CD4-positive, alpha-beta T cell treated with Interleukin-15 for 4 hours (primary cell): ENCODE measurements around the gene PNCK.
"Not testable (repeated sequence)": the region's sequence is repeated elsewhere in the genome, so short reads cannot be mapped to it uniquely, and the experiment has no call there.

Source experiments
- DNase-seq: peaks from one replicate; pipeline ENCODE4 v3.0.0-alpha.2; 2020; ENCODE audit warnings: low spot score

PNCK gene

DNA sequence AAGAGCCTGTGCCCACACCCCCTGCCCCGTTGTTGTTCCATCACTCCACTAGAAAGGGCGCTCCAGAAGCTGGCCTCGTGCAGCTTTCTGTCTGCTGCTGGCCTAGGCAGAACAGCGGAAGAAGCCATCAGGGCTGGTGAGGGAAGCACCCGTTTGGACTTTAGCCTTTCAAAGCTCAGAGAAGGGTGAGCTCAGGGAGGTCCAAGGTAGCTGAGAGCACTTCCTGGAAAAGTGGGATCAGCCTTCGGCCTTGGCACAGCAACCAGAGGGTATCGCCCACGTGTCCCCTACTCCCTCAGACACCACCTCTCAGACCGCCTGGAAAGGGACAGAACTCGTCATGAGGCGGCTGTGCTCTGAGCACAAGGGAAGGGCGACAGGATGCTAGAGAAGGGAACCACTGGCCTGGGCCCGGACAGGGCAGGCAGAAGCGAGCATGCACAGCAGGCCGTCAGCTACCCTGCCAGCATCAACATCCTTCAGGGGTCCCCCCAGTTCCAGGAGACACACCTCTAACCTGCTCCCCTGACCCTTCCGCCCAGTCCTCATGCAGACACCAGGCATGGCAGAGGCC is 25.7 kb upstream of the PNCK start:
- not testable (repeated sequence) for DNase-seq

DNA sequence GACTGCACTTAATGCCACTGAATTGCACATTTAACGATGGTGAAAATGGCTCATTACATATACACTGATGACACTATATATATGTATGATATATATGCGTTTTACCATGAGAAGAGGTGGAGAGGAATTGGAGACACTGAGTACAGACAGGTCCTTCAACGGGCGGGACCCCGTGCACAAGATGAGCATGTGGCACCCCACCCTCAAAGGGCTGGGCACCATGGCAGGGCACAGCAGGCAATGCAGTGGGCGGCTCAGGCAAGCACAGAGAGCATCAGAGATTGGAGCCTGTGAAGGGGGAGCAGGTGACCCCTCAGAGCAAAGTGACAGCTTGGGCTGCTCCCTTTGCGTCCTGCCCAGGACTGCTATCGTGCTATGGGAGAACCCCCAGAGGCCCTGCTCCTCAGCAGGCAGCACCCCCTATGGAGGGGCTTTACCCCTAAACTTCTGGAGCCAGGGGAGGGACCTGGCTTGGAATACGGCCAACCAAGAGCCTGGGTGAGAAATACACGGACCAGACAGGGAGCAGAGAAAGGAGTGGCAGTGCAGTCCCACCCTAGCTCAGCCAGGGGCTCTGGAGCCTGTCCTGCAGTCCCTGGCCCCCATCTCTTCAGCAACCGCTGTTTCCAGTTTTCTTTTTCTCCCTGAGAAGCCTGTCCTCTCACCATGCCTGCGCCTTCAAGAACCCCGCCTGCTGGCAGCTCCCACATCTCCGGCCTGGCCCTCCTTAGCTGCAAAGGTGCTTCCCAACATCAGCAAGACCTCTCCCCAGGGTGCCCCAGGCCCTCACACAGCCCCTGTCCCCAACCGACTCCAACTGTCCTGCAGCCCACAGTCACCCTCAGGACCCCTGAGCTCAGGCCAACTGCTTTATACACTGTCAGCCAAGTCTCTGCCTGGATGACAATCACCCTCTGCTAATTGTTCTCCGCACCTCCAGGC is 24.6 kb upstream of the PNCK start:
- no peak for DNase-seq

DNA sequence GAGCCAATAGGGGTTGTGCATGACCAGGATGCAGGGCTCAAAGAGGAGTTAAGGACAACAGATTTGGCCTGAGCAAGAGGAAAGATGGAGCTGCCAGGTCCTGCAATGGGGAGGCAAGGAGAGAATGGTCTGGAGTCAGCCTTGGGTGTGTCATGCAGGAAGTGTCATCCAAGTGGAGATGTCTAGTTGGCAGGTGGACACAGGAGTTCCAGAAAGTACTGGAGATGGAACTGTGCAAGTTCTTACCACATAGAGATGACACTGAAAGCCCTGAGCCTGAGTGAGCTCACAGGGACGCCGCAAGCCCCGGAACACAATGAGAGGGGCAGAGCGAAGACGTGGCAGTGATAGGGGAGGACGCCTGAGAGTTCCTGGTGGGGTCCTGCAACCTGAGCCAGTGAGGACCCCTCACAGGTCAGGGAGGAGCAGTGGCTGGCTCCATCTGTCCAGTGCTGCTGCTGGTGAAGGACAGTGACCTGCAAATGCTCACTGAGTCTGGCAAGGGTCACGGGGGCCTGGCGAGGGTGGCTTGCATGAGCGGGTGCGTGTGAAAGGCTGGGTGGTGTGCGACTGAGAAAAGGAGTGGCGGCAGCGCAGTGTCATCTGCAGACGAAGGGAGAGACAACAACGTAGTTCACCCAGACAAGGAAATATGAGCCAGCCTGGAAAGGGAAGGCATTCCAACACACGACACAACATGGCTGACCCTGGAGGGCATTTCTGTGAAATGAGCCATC is 23.5 kb upstream of the PNCK start:
- DNase-seq = not testable (repeated sequence)

DNA sequence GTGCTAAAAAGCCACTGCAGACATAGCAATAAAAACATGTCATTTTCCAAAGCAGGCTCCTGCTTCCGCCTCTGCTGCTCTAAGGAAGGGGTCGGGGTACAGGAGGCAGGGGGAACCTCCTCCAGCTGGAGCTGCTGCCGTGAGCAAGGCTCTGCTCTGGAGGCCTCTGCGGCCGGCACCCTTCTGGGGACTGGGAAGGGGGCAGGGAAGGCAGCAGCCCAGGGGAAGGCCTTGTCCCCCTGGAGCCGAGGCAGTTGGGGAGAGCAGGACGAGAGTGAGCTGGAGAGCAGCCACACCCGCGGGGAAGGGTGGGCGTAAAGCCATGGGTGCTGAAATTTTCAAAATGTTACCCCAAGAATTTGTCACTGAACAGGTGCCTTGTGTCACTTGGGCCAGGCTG is 22.9 kb upstream of the PNCK start:
- DNase-seq = not testable (repeated sequence)

DNA sequence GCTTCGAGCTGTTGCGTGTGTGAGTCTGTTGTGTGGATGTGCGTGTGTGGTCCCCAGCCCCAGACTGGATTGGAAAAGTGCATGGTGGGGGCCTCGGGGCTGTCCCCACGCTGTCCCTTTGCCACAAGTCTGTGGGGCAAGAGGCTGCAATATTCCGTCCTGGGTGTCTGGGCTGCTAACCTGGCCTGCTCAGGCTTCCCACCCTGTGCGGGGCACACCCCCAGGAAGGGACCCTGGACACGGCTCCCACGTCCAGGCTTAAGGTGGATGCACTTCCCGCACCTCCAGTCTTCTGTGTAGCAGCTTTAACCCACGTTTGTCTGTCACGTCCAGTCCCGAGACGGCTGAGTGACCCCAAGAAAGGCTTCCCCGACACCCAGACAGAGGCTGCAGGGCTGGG is 22.5 kb upstream of the PNCK start:
- DNase-seq = no peak

DNA sequence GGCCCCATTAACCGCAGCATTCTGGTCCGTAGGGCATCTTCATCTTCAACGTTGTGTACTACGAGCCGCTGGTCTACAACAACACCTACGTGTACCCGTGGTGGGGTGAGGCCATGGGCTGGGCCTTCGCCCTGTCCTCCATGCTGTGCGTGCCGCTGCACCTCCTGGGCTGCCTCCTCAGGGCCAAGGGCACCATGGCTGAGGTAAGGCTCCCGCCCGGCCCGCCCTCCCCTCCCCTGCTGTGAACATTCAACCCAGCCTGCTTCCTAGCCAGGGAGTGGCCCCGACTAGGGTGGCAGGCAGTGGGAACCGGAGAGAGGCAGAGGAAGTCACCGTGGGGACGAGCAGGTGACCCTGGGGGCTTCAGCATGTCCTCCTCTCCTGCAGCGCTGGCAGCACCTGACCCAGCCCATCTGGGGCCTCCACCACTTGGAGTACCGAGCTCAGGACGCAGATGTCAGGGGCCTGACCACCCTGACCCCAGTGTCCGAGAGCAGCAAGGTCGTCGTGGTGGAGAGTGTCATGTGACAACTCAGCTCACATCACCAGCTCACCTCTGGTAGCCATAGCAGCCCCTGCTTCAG is 21.2 kb upstream of the PNCK start:
- DNase-seq = no peak

DNA sequence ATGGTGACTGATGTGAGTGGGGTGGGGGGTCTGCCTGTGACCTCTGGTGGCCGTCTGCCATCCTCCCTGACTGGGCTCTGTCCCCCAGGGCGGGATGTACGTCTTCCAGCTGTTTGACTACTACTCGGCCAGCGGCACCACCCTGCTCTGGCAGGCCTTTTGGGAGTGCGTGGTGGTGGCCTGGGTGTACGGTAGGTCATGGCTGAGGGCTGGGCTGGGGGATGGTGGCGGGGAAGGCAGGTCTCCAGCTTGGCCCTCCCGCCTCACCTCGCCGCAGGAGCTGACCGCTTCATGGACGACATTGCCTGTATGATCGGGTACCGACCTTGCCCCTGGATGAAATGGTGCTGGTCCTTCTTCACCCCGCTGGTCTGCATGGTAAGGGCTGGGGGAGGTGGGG is 20.6 kb upstream of the PNCK start:
- not testable (repeated sequence) for DNase-seq

DNA sequence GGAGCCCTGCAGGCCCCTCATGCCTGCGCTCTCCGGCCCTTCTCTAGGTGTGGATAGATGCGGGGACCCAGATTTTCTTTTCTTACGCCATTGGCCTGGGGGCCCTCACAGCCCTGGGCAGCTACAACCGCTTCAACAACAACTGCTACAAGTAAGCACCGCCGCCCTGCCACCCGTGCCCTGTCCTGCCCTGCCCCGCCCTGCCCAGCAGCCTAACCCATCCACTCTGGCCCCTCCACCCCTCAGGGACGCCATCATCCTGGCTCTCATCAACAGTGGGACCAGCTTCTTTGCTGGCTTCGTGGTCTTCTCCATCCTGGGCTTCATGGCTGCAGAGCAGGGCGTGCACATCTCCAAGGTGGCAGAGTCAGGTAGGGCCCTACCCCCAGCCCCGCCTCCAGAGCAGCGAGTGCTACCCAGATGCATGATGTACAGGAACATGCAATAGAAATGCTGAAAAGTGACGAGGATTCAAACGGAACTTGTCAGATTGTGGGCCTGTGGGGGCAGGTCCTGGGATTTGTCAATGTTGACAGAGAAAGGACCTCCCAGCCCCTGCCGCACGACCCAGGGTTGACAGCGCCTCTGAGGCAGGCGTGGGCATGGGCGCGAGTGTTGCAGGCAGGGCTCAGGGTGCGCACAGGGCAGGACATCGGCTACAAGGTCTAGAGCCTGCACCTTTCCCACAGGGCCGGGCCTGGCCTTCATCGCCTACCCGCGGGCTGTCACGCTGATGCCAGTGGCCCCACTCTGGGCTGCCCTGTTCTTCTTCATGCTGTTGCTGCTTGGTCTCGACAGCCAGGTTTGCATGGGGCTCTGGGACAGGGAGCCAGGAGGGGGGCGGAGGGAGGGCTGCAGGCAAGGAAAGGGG is 19.8 kb upstream of the PNCK start:
- DNase-seq = no peak

DNA sequence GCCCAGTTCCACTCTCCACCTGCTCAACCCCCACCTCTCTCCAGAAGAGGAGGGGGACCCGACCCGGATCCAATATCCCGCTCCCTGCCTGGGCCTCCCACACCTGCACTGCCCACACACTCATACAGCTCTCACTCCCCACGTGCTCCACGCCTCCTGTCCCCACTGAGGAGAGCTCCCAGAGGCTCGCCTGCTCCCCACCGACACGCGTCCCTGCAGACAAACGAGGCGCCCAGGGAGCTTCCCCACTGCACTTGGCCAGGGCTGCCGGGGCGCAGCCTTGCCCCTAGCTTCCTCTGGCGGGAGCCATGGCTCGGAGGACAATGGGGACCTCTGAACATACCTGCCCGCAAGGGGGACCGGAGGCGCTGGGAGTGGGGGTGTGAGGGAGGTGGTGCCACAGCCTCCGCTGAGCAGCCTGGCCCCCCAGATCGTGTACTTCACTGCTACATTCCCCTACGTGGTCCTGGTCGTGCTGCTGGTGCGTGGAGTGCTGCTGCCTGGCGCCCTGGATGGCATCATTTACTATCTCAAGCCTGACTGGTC is 19.1 kb upstream of the PNCK start:
- no peak for DNase-seq

DNA sequence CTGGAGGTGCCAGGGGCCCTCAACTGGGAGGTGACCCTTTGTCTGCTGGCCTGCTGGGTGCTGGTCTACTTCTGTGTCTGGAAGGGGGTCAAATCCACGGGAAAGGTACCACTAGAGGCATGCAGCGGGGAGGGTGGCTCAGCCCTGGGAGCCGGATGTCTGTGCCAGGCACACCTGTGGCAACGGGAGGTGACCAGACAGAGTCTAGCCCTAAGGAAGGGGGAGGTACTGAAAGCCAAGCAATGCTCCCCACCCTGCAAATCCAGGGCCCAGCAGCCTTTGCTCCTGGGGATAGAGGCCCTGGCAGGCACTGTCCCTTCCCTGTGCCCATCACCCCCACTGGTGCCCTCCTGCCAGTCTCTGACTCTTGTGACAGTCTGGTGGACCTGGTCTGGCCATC is 18.4 kb upstream of the PNCK start:
- DNase-seq = no peak

DNA sequence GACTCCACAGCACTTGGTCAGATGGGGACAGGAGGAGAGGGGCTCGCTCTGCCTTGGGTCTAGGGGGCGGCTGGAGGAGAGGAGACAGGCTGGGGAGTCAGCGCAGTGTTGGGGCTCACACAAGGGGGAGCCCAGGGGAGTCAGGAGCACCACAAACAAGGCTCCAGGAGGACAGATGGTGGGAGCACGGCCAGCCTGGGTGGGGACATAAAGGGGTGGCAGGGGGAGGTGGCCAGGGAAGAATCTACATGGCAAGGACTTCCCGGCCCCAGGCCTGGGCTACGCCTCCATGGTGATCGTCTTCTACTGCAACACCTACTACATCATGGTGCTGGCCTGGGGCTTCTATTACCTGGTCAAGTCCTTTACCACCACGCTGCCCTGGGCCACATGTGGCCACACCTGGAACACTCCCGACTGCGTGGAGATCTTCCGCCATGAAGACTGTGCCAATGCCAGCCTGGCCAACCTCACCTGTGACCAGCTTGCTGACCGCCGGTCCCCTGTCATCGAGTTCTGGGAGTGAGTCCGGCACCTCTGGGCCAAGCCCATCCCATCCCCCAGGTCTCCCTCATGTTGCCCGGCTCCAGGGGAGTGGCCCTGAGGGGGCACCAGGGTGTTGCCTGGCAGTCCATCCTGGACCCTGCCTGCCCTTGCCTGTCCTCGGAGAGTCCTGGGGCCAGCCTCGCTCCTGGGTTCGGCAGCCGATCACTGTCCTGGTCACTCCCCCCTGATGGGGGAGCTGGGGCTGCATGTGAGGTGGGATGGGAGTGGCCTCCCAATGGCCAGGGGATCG is 17.6 kb upstream of the PNCK start:
- DNase-seq = not testable (repeated sequence)

DNA sequence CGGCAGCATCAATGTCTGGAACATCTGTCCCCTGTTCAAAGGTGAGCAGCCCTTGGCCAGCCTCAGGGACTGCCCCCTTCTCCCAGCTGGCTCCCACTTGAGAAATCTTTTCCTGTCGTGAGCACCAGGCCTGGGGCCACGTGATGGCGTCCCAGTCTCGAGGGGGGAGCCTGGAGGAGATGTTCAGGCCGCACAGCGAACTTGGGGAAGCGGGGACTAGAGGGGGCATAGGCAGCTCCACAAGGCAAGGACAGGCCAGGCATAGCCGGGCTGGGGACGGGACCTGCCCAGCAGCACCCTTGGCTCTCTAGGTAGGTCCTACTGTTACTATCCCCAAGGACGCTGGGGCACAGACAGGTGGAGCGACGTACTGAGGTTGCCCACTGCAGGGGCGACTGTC is 16.9 kb upstream of the PNCK start:
- no peak for DNase-seq

DNA sequence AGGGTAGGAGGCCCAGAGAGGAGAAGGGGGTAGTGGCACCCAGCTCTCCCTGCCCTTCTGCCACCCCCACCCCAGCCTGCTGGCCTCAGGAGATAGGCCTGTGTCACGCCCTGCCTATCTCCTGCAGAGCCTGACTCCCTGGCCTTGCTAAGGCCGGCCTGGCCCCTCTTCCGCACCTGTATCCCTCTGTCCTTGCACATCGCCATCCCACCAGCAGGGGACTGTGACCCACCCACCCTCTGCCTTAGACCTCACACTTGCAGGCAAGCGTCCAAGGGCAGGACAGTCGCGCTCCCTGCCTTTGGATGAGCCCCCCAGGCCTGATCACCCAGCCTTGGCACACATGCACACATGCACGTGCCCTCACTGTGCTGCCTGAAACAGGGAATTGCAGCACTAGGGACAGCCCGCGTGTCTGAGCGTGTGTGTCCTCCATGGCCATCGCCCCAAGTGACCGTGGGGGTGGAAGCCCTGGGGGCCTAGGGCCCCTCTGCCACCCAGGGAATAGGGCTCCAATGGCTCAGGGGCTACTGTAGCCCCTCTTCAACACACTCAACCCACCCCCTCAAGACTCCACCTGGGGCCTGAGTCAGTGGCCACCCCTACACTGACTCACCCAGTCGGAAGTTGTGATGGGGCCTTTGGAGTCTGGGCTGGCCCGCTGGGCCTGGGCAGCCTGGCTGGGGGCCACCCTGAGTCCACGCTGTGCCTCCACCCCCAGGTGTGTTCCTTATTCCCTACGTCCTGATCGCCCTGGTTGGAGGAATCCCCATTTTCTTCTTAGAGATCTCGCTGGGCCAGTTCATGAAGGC is 16.2 kb upstream of the PNCK start:
- no peak for DNase-seq

DNA sequence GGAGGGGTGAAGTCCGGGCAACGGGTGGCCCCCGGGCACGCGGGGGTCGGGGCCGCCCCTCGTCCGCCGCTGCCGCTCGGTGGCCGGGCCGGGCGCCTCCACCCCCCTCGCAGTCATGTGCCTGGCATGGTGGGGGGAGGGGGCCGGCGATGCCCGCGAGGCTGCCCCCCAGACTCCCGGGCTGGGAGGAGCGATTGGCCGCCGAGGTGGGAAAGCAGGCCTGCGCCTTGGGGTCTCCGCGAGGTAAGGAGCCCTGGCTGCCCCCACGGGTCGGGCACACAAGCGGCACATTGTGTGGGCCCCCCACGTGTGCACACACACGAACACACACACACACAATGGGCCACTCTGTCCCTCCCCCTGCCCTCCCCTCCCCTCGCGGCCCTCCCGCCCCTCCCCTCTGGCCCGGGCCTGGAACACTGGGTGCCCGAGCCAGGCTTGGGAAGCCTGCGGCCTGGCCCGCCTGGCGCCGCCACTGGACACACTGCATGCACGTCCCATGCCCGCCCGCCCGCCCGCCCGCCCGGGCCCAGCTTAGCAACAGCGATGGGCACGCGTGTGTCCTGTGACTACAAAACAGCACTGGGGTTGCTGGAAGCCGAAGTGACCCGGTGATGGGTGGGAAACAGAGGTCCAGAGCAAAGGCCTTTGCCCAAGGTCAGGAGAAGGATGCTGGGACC is 15.4 kb upstream of the PNCK start:
- no peak for DNase-seq

DNA sequence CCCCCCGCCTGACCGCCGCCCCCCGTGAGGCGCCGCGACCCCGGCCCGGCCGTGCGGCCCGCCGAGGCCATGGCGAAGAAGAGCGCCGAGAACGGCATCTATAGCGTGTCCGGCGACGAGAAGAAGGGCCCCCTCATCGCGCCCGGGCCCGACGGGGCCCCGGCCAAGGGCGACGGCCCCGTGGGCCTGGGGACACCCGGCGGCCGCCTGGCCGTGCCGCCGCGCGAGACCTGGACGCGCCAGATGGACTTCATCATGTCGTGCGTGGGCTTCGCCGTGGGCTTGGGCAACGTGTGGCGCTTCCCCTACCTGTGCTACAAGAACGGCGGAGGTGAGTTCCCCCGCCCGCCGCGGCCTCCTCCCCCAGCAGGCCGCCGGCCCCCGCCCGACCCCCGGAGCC is 14.9 kb upstream of the PNCK start:
- no peak for DNase-seq

DNA sequence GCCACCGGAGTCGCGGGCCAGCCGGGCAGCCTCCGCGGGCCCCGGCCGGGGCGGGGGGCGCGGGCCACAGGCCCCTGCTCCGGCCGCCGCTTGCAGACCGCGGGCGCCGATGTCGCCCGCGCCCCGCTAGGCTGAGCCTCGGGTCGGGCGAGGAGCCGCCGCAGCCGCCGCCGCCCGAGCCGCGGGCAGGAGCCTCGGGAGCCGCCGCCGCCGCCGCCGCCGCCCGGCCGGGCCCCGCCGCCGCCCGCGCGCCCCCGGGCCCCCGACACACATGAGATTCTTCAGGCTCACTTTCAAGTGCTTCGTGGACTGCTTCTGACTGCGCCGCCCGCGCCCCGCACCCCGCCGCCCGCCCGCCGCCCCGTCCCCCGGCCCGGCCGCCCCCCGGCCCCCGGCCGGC is 14.5 kb upstream of the PNCK start:
- DNase-seq = no peak

DNA sequence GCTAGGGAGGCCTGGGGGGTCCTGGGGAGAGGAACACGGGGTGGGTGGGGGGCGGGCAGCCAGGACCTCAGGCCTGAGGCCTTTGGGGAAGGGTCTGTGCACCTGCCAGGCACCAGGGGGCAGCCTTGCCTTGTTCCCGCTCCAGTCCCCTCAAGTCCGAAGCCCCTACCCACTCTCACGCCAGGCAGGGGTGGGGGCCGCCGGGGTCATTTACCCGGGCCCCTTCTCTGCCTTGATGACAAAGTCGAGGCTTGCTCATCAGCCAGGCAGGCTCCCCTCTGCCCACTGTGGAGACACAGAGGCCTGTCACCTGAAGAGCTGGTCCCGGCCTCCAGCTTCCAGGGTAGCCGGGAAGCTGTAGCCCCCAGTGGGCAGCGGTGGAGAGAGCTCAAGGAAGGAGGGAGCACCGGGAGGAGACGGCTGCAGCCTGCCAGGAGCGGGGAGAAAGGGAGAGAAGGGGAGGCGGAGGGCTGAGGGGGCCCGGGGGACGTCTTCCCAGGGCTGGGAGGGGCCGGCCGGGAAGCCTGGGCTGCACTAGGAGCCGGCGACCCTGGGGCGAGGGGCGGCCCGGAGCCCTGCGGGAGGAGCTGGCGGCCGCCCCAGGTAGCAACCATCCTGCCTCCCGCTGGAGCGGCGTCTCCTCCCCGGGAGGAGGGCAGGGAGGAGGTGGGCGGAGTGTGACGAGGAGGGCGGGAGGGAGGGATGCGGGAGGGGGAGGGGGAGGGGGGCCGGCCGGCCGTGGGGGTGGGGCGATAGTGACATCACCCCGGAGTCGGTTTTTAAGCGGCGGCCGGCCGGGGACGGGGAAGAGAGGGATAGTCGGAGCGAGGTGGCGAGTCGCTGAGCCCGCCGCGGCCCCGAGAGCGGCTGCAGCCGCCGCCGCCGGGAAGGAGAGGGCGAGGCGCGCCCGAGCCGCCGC is 13.8 kb upstream of the PNCK start, which contains the start of gene SLC6A8:
TSS of gene SLC6A8 (plus strand) at position 806 of the 919 bp plus-strand sequence. CDS start 649 bp downstream, outside the sequence.
- DNase-seq = peak; percentile 31

DNA sequence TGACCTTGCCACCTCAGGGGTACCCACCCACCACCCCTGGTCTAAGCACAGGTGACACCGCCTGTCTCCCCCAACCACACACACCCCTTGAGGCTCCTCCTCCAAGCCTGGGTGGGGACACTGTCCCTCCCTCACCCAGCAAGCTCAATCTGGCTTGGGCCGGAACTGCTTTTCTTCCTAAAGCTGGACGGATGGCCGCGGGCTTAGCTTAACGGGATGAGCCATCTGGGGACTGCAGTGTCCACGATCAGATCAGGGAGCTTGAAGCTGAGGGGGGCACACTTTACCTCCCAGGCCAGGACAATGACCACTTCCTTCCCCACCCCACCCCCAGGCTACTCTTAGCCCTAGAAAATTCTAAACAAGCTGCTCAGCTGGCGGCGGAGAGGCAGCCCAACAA is 13.1 kb upstream of the PNCK start:
- DNase-seq = no peak
